ENCODE measurements around the gene EIF3J. TPM values are rescaled to one million over a fixed set of nuclear protein-coding genes. Genes with fewer than 3 reads are reported as not detected.

Gene EIF3J
- total and polyA plus RNA-seq, 4 donors: 23.5 to 49.9 (median 39.6) TPM

- H3K9ac ChIP-seq (ENCODE audit: low read depth in 1 of 2, low read length in 2 of 2): no peak overlapping the region
- no peaks in the 10 kb centered on the region for H3K4me1 ChIP-seq (ENCODE audit: control insufficient read depth in 4 of 4, insufficient read depth in 4 of 4, low read length in 3 of 4)
- H3K4me3 ChIP-seq (ENCODE audit: low read depth in 1 of 3, low read length in 3 of 3): no peak overlapping the region
- 93% methylated on average over 6 of the region's 6 CpGs for WGBS
- no peak for TF ChIP-seq TAF1 (conservative IDR thresholded peaks at IDR 0.05)
- no peak for TF ChIP-seq CTCF (IDR thresholded peaks at IDR 0.05; ENCODE audit: low read depth, low read length, missing input control)
- TF ChIP-seq MAX (IDR thresholded peaks at IDR 0.05): no peak
- TF ChIP-seq, protein P1, sequence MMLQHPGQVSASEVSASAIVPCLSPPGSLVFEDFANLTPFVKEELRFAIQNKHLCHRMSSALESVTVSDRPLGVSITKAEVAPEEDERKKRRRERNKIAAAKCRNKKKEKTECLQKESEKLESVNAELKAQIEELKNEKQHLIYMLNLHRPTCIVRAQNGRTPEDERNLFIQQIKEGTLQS (IDR thresholded peaks at IDR 0.05): no peak
- no peak for TF ChIP-seq JUND (IDR thresholded peaks at IDR 0.05)
- TF ChIP-seq HNF4G (IDR thresholded peaks at IDR 0.05): no peak
- TF ChIP-seq HNF4A (conservative IDR thresholded peaks at IDR 0.05): no peak
- H3K9me3 ChIP-seq (ENCODE audit: control insufficient read depth in 4 of 4, low read length in 3 of 4): no peaks in the 10 kb centered on the region
- no peak overlapping the region for H3K27ac ChIP-seq (ENCODE audit: low read depth in 1 of 2, low read length in 2 of 2)
- DNase-seq (ENCODE audit: low spot score): no peak
- H3K27me3 ChIP-seq (ENCODE audit: control insufficient read depth in 4 of 4, insufficient read depth in 4 of 4, low read length in 3 of 4): no peaks in the 10 kb centered on the region
- peaks cover 5 to 24% (median 19%) of the 10 kb centered on the region in 4 donors for H3K36me3 ChIP-seq (ENCODE audit: control insufficient read depth in 4 of 4, insufficient read depth in 3 of 4, low read depth in 1 of 4, low read length in 3 of 4)
Measured at GRCh38 chr15:44519537-44519936, 17.4 kb upstream of the EIF3J start.

GRCh38 chr15:44525018-44525417, 11.9 kb upstream of the EIF3J start:
- H3K27ac ChIP-seq (ENCODE audit: low read depth in 1 of 2, low read length in 2 of 2): no peak overlapping the region

GRCh38 chr15:44527241-44527640, 9.7 kb upstream of the EIF3J start:
- TF ChIP-seq EGR1 (IDR thresholded peaks at IDR 0.05; ENCODE audit: low read depth in 2 of 2) (no peak), CTCF (IDR thresholded peaks at IDR 0.05; ENCODE audit: low read depth, low read length, missing input control) (no peak), GABPA (IDR thresholded peaks at IDR 0.05 in 1 of 2, conservative IDR thresholded peaks at IDR 0.05 in 1 of 2) (no peak), FOXA2 (IDR thresholded peaks at IDR 0.05) (no peak), HNF4G (IDR thresholded peaks at IDR 0.05) (no peak), SP1 (IDR thresholded peaks at IDR 0.05) (no peak), MAX (IDR thresholded peaks at IDR 0.05) (no peak), ZBTB33 (IDR thresholded peaks at IDR 0.05) (no peak), RXRA (IDR thresholded peaks at IDR 0.05) (no peak), HNF4A (conservative IDR thresholded peaks at IDR 0.05) (no peak), NR2F2 (IDR thresholded peaks at IDR 0.05) (no peak), TAF1 (conservative IDR thresholded peaks at IDR 0.05) (no peak), RAD21 (IDR thresholded peaks at IDR 0.05) (no peak)
- TF ChIP-seq, protein P2, sequence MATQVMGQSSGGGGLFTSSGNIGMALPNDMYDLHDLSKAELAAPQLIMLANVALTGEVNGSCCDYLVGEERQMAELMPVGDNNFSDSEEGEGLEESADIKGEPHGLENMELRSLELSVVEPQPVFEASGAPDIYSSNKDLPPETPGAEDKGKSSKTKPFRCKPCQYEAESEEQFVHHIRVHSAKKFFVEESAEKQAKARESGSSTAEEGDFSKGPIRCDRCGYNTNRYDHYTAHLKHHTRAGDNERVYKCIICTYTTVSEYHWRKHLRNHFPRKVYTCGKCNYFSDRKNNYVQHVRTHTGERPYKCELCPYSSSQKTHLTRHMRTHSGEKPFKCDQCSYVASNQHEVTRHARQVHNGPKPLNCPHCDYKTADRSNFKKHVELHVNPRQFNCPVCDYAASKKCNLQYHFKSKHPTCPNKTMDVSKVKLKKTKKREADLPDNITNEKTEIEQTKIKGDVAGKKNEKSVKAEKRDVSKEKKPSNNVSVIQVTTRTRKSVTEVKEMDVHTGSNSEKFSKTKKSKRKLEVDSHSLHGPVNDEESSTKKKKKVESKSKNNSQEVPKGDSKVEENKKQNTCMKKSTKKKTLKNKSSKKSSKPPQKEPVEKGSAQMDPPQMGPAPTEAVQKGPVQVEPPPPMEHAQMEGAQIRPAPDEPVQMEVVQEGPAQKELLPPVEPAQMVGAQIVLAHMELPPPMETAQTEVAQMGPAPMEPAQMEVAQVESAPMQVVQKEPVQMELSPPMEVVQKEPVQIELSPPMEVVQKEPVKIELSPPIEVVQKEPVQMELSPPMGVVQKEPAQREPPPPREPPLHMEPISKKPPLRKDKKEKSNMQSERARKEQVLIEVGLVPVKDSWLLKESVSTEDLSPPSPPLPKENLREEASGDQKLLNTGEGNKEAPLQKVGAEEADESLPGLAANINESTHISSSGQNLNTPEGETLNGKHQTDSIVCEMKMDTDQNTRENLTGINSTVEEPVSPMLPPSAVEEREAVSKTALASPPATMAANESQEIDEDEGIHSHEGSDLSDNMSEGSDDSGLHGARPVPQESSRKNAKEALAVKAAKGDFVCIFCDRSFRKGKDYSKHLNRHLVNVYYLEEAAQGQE (IDR thresholded peaks at IDR 0.05): no peak
- H3K27ac ChIP-seq (ENCODE audit: low read depth in 1 of 2, low read length in 2 of 2): no peak overlapping the region
- no peaks in the 10 kb centered on the region for H3K4me1 ChIP-seq (ENCODE audit: control insufficient read depth in 4 of 4, insufficient read depth in 4 of 4, low read length in 3 of 4)
- H3K36me3 ChIP-seq (ENCODE audit: control insufficient read depth in 4 of 4, insufficient read depth in 3 of 4, low read depth in 1 of 4, low read length in 3 of 4): peaks cover 0 to 22% (median 14%) of the 10 kb centered on the region in 4 donors
- 92% methylated on average over 2 of the region's 2 CpGs for WGBS
- no peaks in the 10 kb centered on the region for H3K9me3 ChIP-seq (ENCODE audit: control insufficient read depth in 4 of 4, low read length in 3 of 4)
- no peak for DNase-seq (ENCODE audit: low spot score)
- H3K4me3 ChIP-seq (ENCODE audit: low read depth in 1 of 3, low read length in 3 of 3): no peak overlapping the region
- no peaks in the 10 kb centered on the region for H3K27me3 ChIP-seq (ENCODE audit: control insufficient read depth in 4 of 4, insufficient read depth in 4 of 4, low read length in 3 of 4)
- no peak overlapping the region for H3K9ac ChIP-seq (ENCODE audit: low read depth in 1 of 2, low read length in 2 of 2)

More at GRCh38 chr15:44525018-44525417, 11.9 kb upstream of the EIF3J start:
- no peaks in the 10 kb centered on the region for H3K27me3 ChIP-seq (ENCODE audit: control insufficient read depth in 4 of 4, insufficient read depth in 4 of 4, low read length in 3 of 4)
- H3K9me3 ChIP-seq (ENCODE audit: control insufficient read depth in 4 of 4, low read length in 3 of 4): no peaks in the 10 kb centered on the region
- H3K4me3 ChIP-seq (ENCODE audit: low read depth in 1 of 3, low read length in 3 of 3): no peak overlapping the region
- no peak for DNase-seq (ENCODE audit: low spot score)
- H3K36me3 ChIP-seq (ENCODE audit: control insufficient read depth in 4 of 4, insufficient read depth in 3 of 4, low read depth in 1 of 4, low read length in 3 of 4): peaks cover 4 to 34% (median 18%) of the 10 kb centered on the region in 4 donors
- H3K9ac ChIP-seq (ENCODE audit: low read depth in 1 of 2, low read length in 2 of 2): no peak overlapping the region
- no peak for TF ChIP-seq HNF4G (IDR thresholded peaks at IDR 0.05)
- 100% methylated on average over 1 of the region's 1 CpG for WGBS
- H3K4me1 ChIP-seq (ENCODE audit: control insufficient read depth in 4 of 4, insufficient read depth in 4 of 4, low read length in 3 of 4): no peaks in the 10 kb centered on the region

Measured in liver (tissue), 9 donors.